OCI-LY3 (cell line): ENCODE data around the gene SLC2A4.

ENCODE experiments used
- H2AFZ ChIP-seq: fragments of 200-600, 300-600 bp; shearing (Covaris generic); 2 replicates; pipeline ENCODE4 v1.6.0; 2014; ENCODE audit warnings: antibody characterized with exemption, low read depth, low read length
- H3K27ac ChIP-seq: fragments of 200-600, 300-600 bp; sonication (generic); 2 replicates; pipeline ENCODE4 v1.5.1; 2014; ENCODE audit warnings: mild to moderate bottlenecking, low read length, moderate library complexity, mixed read lengths
- H3K27me3 ChIP-seq: fragments of 200-600, 300-600 bp; sonication (generic); 2 replicates; pipeline ENCODE4 v1.6.1; 2014; ENCODE audit warnings: low read depth, low read length, mixed read lengths
- H3K36me3 ChIP-seq: fragments of 200-600, 300-600 bp; sonication (generic); replicated peaks from 2 replicates; pipeline ENCODE3; 2014; ENCODE audit warnings: low read depth, low read length, mixed read lengths
- H3K4me1 ChIP-seq: fragments of 300-600, 200-600 bp; sonication (generic); 2 replicates; pipeline ENCODE4 v1.6.1; 2014; ENCODE audit warnings: low read length, mixed read lengths
- H3K4me2 ChIP-seq: fragments of 200-600, 300-600 bp; sonication (generic); 2 replicates; pipeline ENCODE4 v1.6.1; 2014; ENCODE audit warnings: low read length, mixed read lengths
- H3K4me3 ChIP-seq: fragments of 300-600, 200-600 bp; sonication (generic); 2 replicates; pipeline ENCODE4 v1.5.1; 2014; ENCODE audit warnings: antibody characterized with exemption, mild to moderate bottlenecking, low read length, moderate library complexity
- H3K79me2 ChIP-seq: fragments of 300-600, 200-600 bp; shearing (Covaris generic); 2 replicates; pipeline ENCODE4 v1.6.1; 2014; ENCODE audit warnings: mild to moderate bottlenecking, low read length, mixed read lengths
- H3K9ac ChIP-seq: fragments of 300-600, 200-600 bp; shearing (Covaris generic); 2 replicates; pipeline ENCODE4 v1.6.0; 2014; ENCODE audit warnings: mild to moderate bottlenecking, low read length, moderate library complexity
- H3K9me3 ChIP-seq: fragments of 200-600, 300-600 bp; shearing (Covaris generic); 2 replicates; pipeline ENCODE4 v1.6.1; 2014; ENCODE audit warnings: low read length, mixed read lengths; ENCODE audit not compliant: insufficient read depth
- H4K20me1 ChIP-seq: fragments of 200-600, 300-600 bp; sonication (generic); 2 replicates; pipeline ENCODE4 v1.6.1; 2016; ENCODE audit warnings: low read length, mixed read lengths; ENCODE audit not compliant: insufficient read depth
- EZH2phosphoT487 ChIP-seq: fragments of 200-600 bp; shearing (Covaris generic); IDR thresholded peaks from 2 replicates; pipeline ENCODE4 v1.6.1; 2018; ENCODE audit warnings: antibody characterized with exemption, mixed run types, low read depth
- TF ChIP-seq, protein P1 (sequence below): fragments of 200-600, 300-600 bp; sonication (generic); IDR thresholded peaks from 2 replicates; pipeline ENCODE4 v1.5.1; 2014; ENCODE audit warnings: antibody characterized with exemption, low read length, low read depth

SLC2A4 gene

DNA sequence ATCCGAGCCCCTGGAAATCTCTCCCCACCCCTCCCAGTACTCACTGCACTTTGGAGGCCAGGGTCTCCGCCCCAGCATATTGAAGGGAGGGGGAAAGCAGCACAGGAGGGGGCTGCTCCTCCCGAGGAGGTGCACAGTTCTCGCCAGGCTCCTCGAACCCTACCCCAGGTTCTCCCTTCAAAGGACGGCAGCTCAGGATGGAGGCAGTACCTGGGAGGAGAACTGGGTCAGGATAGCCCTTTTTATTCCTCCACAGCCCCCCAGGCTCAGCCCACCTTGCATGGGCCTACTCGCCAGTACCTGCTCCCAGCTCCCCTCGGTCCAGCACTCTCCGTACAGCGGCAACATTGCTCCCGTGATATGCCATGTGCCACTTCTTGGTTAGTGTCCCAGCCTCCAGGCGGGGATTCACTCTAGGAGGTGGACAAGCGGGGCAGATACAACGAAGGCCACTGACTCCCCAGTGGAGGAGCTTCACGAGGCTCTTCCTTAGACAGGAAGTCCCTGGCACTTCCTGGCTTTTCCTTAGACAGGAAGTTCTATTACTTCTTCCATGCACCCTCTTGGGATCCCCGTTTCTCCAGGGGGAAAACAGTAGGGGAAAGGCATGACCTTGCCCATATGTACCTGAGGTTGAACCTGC, 35.8 kb downstream of the SLC2A4 start:
- TF ChIP-seq, protein P1, sequence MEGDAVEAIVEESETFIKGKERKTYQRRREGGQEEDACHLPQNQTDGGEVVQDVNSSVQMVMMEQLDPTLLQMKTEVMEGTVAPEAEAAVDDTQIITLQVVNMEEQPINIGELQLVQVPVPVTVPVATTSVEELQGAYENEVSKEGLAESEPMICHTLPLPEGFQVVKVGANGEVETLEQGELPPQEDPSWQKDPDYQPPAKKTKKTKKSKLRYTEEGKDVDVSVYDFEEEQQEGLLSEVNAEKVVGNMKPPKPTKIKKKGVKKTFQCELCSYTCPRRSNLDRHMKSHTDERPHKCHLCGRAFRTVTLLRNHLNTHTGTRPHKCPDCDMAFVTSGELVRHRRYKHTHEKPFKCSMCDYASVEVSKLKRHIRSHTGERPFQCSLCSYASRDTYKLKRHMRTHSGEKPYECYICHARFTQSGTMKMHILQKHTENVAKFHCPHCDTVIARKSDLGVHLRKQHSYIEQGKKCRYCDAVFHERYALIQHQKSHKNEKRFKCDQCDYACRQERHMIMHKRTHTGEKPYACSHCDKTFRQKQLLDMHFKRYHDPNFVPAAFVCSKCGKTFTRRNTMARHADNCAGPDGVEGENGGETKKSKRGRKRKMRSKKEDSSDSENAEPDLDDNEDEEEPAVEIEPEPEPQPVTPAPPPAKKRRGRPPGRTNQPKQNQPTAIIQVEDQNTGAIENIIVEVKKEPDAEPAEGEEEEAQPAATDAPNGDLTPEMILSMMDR, result no peak
- no peak for TF ChIP-seq EZH2phosphoT487
- H3K27ac ChIP-seq, result no peak overlapping the region
- H3K9me3 ChIP-seq, result no peaks in the 10 kb centered on the region
- H3K4me1 ChIP-seq, result peaks cover 10% of the 10 kb centered on the region; the same call in 1 of the 2 replicates
- peaks cover 19% of the 10 kb centered on the region for H3K79me2 ChIP-seq
- H3K4me2 ChIP-seq, result no peak overlapping the region
- no peak overlapping the region for H3K9ac ChIP-seq
- peaks cover 8% of the 10 kb centered on the region; the same call in 1 of the 2 replicates for H4K20me1 ChIP-seq
- no peak overlapping the region for H3K4me3 ChIP-seq
- peaks cover 14% of the 10 kb centered on the region for H3K36me3 ChIP-seq
- H2AFZ ChIP-seq, result no peak overlapping the region
- H3K27me3 ChIP-seq, result no peaks in the 10 kb centered on the region

- peaks cover 13% of the 10 kb centered on the region for H3K36me3 ChIP-seq
- H2AFZ ChIP-seq, result no peak overlapping the region
- H3K4me1 ChIP-seq, result peaks cover 10% of the 10 kb centered on the region; the same call in 1 of the 2 replicates
- peaks cover 12% of the 10 kb centered on the region for H3K79me2 ChIP-seq
- no peak overlapping the region for H3K4me3 ChIP-seq
- H4K20me1 ChIP-seq, result no peaks in the 10 kb centered on the region
- H3K9me3 ChIP-seq, result no peaks in the 10 kb centered on the region
- no peak overlapping the region for H3K9ac ChIP-seq
- no peaks in the 10 kb centered on the region for H3K27me3 ChIP-seq
- no peak overlapping the region for H3K27ac ChIP-seq
- TF ChIP-seq, protein P1, result no peak
- TF ChIP-seq EZH2phosphoT487, result no peak
- H3K4me2 ChIP-seq, result no peak overlapping the region
These were observed 36.8 kb downstream of the SLC2A4 start for GRCh38 chr17:7318121-7318860.

DNA sequence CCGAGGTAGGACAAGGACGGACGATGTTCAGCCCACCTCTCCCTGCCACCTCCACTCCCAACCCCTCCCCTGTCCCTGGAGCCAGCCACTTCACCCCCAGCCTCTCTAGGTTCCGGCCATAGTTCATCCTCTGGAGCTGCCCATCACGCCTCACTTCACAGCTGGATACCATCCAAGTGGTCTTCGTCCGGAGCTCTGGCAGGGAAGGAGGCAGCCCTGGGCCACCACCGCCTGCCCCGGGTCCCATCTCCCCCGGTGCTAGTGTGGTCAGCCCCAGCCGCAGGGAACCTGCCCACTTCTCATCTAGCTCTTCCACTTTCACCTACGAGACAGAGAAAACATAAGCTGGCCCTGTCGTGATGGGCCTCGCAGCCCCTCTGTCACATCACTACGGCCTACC, 39.9 kb downstream of the SLC2A4 start:
- Histone ChIP-seq H3K9me3 (no peaks in the 10 kb centered on the region), H3K27me3 (no peaks in the 10 kb centered on the region), H3K79me2 (no peaks in the 10 kb centered on the region), H4K20me1 (no peaks in the 10 kb centered on the region), H3K4me3 (no peak overlapping the region), H3K4me1 (no peaks in the 10 kb centered on the region), H3K4me2 (no peak overlapping the region), H2AFZ (no peak overlapping the region), H3K27ac (no peak overlapping the region), H3K36me3 (peaks cover 20% of the 10 kb centered on the region), H3K9ac (no peak overlapping the region)
- TF ChIP-seq, protein P1, result no peak
- TF ChIP-seq EZH2phosphoT487, result no peak

GRCh38 chr17:7322520-7323194, 41.1 kb downstream of the SLC2A4 start:
- Histone ChIP-seq H2AFZ (no peak overlapping the region), H3K9me3 (no peaks in the 10 kb centered on the region), H3K36me3 (peaks cover 20% of the 10 kb centered on the region), H3K4me1 (peaks cover under 1% of the 10 kb centered on the region), H3K4me3 (no peak overlapping the region), H3K9ac (no peak overlapping the region), H3K79me2 (peaks cover 3% of the 10 kb centered on the region), H3K27me3 (no peaks in the 10 kb centered on the region), H3K27ac (no peak overlapping the region), H3K4me2 (no peak overlapping the region), H4K20me1 (no peaks in the 10 kb centered on the region)
- no peak for TF ChIP-seq EZH2phosphoT487
- TF ChIP-seq, protein P1, result no peak
